Thoracic aorta (tissue), 2 donors: ENCODE results near the gene GGA3. TPM values are rescaled to one million over a fixed set of nuclear protein-coding genes. Genes with fewer than 3 reads are reported as not detected.

ENCODE experiments used
- ATAC-seq: fragments of 150-250 bp; one replicate; pipeline ENCODE4 v1.8.0; 2017; ENCODE audit warnings: low read depth; ENCODE audit not compliant: insufficient number of reproducible peaks, low FRiP score
- DNase-seq: peaks from one replicate; pipeline ENCODE4 v3.0.0-alpha.2; 2020; ENCODE audit warnings: low spot score
- H3K27ac ChIP-seq, 2 donors: fragments of 200-600 bp; sonication (generic); 1 replicate in 1 of 2; 2 replicates in 1 of 2; pipeline ENCODE4 v1.5.1; 2016; ENCODE audit warnings: mild to moderate bottlenecking in 2 of 2, moderate library complexity in 2 of 2
- H3K27me3 ChIP-seq: fragments of 200-600 bp; sonication (generic); replicated peaks from 2 replicates; pipeline ENCODE4 v1.6.0; 2016; ENCODE audit warnings: mild to moderate bottlenecking; ENCODE audit not compliant: insufficient read depth
- H3K36me3 ChIP-seq: fragments of 200-600 bp; sonication (generic); one replicate; pipeline ENCODE4 v1.5.1; 2016
- H3K4me1 ChIP-seq, 2 donors: fragments of 200-600 bp; sonication (generic); 1 replicate in 1 of 2; 2 replicates in 1 of 2; pipeline versions ENCODE4 v1.5.1 to v1.6.0; 2016; ENCODE audit warnings: low read depth in 2 of 2, mild to moderate bottlenecking in 1 of 2; ENCODE audit not compliant: control insufficient read depth in 1 of 2
- H3K4me3 ChIP-seq: fragments of 200-600 bp; sonication (generic); 2 replicates; pipeline ENCODE4 v1.5.1; 2016; ENCODE audit warnings: mild to moderate bottlenecking
- H3K9me3 ChIP-seq: fragments of 200-600 bp; sonication (generic); 2 replicates; pipeline ENCODE4 v1.5.1; 2016
- CTCF ChIP-seq: fragments of 200-600 bp; sonication (generic); IDR thresholded peaks from one replicate; pipeline ENCODE4 v1.5.1; 2019; ENCODE audit warnings: antibody characterized with exemption
- total RNA-seq, 2 donors: library from RNA; depleted of rRNA; stranded (reverse); fragments of >200 nt; gene quantifications; one replicate each; pipeline versions ENCODE4 v1.1.0 to v1.2.3, GENCODE V29; 2016

Gene GGA3
- total RNA-seq, 2 donors from 2014 or later, result 33.3 to 41.9 TPM

- no peak for TF ChIP-seq CTCF
- ATAC-seq (no peak), DNase-seq (no peak)
- H3K9me3 ChIP-seq, result no peaks in the 10 kb centered on the region
- H3K4me1 ChIP-seq, result peaks cover 18 to 20% of the 10 kb centered on the region in 2 donors
- peaks cover 9% of the 10 kb centered on the region for H3K36me3 ChIP-seq
- H3K27me3 ChIP-seq, result no peaks in the 10 kb centered on the region
- peak overlapping the region; percentile 88 for H3K4me3 ChIP-seq
- peak overlapping the region; percentile 90 to 91 for H3K27ac ChIP-seq
Measured at GRCh38 chr17:75205793-75206163, 55.6 kb downstream of the GGA3 start.

GRCh38 chr17:75205037-75205792 lies 56.2 kb downstream of the GGA3 start, which contains the start of gene NUP85:
NUP85 (plus strand) TSS chr17:75205679; CDS start chr17:75205762, 83 bp downstream.
- TF ChIP-seq CTCF, result no peak
- no peaks in the 10 kb centered on the region for H3K9me3 ChIP-seq
- peaks cover 18 to 20% of the 10 kb centered on the region in 2 donors for H3K4me1 ChIP-seq
- DNase-seq (peak; percentile 75), ATAC-seq (peak; percentile 87)
- no peaks in the 10 kb centered on the region for H3K27me3 ChIP-seq
- H3K36me3 ChIP-seq, result peaks cover 6% of the 10 kb centered on the region
- peak within 1 kb of the TSS; percentile 90 to 91 for H3K27ac ChIP-seq
- peak within 1 kb of the TSS; percentile 88 for H3K4me3 ChIP-seq

GRCh38 chr17:75199886-75200618 lies 61.4 kb downstream of the GGA3 start:
- Histone ChIP-seq H3K27ac (no peak overlapping the region), H3K4me1 (peaks cover 5 to 6% of the 10 kb centered on the region in 2 donors), H3K36me3 (no peaks in the 10 kb centered on the region), H3K27me3 (no peaks in the 10 kb centered on the region), H3K9me3 (no peaks in the 10 kb centered on the region), H3K4me3 (no peak overlapping the region)
- ATAC-seq, result no peak
- DNase-seq, result no peak
- no peak for TF ChIP-seq CTCF

GRCh38 chr17:75194879-75195278 lies 66.5 kb downstream of the GGA3 start:
- no peaks in the 10 kb centered on the region for H3K4me1 ChIP-seq
- no peak for DNase-seq
- no peaks in the 10 kb centered on the region for H3K36me3 ChIP-seq
- H3K4me3 ChIP-seq, result no peak overlapping the region
- H3K9me3 ChIP-seq, result no peaks in the 10 kb centered on the region
- TF ChIP-seq CTCF, result no peak
- ATAC-seq, result no peak
- H3K27ac ChIP-seq, result no peak overlapping the region
- H3K27me3 ChIP-seq, result no peaks in the 10 kb centered on the region

- Histone ChIP-seq H3K27ac (no peak overlapping the region), H3K4me1 (no peaks in the 10 kb centered on the region), H3K27me3 (no peaks in the 10 kb centered on the region), H3K9me3 (no peaks in the 10 kb centered on the region), H3K4me3 (no peak overlapping the region), H3K36me3 (no peaks in the 10 kb centered on the region)
- DNase-seq, result no peak
- no peak for ATAC-seq
- no peak for TF ChIP-seq CTCF
Measured at GRCh38 chr17:75191584-75191983, 69.8 kb downstream of the GGA3 start.
